A673 (cell line): Measurements from ENCODE around the gene LRRC38.

Experiments used
- EZH2 ChIP-seq: fragments of 200-600 bp; sonication (generic); IDR thresholded peaks from 2 replicates; pipeline ENCODE4 v1.6.1; 2017; ENCODE audit warnings: borderline replicate concordance, low read depth, mild to moderate bottlenecking, mixed read lengths, antibody characterized with exemption, low read length; ENCODE audit not compliant: poor library complexity, severe bottlenecking
- TF ChIP-seq, protein P1 (sequence below): fragments of 300-800, 200-600 bp; sonication (generic); conservative IDR thresholded peaks from 2 replicates; pipeline ENCODE4 v1.5.1; 2017; ENCODE audit warnings: low read depth, mild to moderate bottlenecking, antibody characterized with exemption, low read length, moderate library complexity, mixed read lengths

DNA sequence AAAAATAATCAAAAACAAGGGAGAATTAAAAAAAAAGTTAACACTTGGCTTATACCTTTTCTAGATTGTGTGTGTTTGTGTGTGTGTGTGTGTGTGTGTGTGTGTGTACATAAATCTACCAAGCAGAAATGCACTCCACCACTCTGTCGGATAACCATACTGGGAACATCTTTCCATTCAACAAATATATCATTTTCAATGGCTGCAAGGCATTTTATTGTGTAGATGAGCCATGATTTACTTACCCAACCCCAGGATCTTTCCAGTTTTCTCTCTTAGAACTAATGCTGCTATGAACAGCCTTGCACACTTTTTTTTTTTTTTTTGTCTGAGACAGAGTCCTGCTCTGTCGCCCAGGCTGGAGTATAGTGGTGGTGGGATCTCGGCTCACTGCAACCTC, 25.8 kb downstream of the LRRC38 start:
- TF ChIP-seq, protein P1, sequence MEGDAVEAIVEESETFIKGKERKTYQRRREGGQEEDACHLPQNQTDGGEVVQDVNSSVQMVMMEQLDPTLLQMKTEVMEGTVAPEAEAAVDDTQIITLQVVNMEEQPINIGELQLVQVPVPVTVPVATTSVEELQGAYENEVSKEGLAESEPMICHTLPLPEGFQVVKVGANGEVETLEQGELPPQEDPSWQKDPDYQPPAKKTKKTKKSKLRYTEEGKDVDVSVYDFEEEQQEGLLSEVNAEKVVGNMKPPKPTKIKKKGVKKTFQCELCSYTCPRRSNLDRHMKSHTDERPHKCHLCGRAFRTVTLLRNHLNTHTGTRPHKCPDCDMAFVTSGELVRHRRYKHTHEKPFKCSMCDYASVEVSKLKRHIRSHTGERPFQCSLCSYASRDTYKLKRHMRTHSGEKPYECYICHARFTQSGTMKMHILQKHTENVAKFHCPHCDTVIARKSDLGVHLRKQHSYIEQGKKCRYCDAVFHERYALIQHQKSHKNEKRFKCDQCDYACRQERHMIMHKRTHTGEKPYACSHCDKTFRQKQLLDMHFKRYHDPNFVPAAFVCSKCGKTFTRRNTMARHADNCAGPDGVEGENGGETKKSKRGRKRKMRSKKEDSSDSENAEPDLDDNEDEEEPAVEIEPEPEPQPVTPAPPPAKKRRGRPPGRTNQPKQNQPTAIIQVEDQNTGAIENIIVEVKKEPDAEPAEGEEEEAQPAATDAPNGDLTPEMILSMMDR, result no peak
- TF ChIP-seq EZH2, result no peak
